ENCODE results near the gene TNFRSF6B. TPM values are rescaled to one million over a fixed set of nuclear protein-coding genes. Genes with fewer than 3 reads are reported as not detected.
"Not testable (repeated sequence)": the region's sequence is repeated elsewhere in the genome, so short reads cannot be mapped to it uniquely, and the experiment has no call there.

Gene TNFRSF6B, protein sequence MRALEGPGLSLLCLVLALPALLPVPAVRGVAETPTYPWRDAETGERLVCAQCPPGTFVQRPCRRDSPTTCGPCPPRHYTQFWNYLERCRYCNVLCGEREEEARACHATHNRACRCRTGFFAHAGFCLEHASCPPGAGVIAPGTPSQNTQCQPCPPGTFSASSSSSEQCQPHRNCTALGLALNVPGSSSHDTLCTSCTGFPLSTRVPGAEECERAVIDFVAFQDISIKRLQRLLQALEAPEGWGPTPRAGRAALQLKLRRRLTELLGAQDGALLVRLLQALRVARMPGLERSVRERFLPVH
- polyA plus RNA-seq (ENCODE audit: insufficient read length in 10 of 10), result 1 to 10 TPM in 4 of 10 donors, under 1 TPM in 6; 0.22 to 3.0 (median 0.87) TPM
- long read RNA-seq, donor 1, result 0 reads
- long read RNA-seq, donor 2, partial matches to known transcripts, result 5 of 11 reads
- long read RNA-seq, donor 2, other reads (novel, unspliced or antisense), result 5 of 11 reads
- long read RNA-seq, donor 3, result 0 reads
- long read RNA-seq, donor 4, result 0 reads
- long read RNA-seq, donor 5, result 0 reads
- long read RNA-seq, donor 6, result 0 reads
- long read RNA-seq, donor 7, result 0 reads
- long read RNA-seq, donor 8, result 0 reads
- long read RNA-seq, donor 9, result 0 reads

DNA sequence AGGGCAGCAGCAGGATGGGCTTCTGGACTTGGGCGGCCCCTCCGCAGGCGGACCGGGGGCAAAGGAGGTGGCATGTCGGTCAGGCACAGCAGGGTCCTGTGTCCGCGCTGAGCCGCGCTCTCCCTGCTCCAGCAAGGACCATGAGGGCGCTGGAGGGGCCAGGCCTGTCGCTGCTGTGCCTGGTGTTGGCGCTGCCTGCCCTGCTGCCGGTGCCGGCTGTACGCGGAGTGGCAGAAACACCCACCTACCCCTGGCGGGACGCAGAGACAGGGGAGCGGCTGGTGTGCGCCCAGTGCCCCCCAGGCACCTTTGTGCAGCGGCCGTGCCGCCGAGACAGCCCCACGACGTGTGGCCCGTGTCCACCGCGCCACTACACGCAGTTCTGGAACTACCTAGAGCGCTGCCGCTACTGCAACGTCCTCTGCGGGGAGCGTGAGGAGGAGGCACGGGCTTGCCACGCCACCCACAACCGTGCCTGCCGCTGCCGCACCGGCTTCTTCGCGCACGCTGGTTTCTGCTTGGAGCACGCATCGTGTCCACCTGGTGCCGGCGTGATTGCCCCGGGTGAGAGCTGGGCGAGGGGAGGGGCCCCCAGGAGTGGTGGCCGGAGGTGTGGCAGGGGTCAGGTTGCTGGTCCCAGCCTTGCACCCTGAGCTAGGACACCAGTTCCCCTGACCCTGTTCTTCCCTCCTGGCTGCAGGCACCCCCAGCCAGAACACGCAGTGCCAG, at the start of gene TNFRSF6B:
TNFRSF6B (plus strand) TSS at position 25 of the 729 bp plus-strand sequence; CDS start at position 141, 116 bp downstream.
- peak in 1 of 3 donors; percentile 43 for DNase-seq

DNA sequence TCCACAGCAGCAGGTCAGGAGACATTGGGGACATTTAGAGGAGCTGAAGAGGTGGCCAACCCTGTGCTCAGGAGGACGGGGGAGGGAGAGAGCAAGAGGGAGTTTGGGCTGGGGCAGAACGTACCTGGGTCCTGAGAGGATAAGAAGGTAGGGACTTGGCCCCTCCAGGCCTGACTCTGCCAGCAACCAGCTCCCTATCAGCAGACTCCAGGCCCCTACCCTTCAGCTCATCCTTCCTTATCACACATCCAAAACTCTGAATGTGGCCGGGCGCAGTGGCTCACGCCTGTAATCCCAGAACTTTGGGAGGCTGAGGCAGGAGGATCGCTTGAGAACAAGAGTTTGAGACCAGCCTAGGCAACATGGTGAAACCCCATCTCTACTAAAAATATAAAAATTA, 48.3 kb upstream of the TNFRSF6B start:
- no peak for DNase-seq

DNA sequence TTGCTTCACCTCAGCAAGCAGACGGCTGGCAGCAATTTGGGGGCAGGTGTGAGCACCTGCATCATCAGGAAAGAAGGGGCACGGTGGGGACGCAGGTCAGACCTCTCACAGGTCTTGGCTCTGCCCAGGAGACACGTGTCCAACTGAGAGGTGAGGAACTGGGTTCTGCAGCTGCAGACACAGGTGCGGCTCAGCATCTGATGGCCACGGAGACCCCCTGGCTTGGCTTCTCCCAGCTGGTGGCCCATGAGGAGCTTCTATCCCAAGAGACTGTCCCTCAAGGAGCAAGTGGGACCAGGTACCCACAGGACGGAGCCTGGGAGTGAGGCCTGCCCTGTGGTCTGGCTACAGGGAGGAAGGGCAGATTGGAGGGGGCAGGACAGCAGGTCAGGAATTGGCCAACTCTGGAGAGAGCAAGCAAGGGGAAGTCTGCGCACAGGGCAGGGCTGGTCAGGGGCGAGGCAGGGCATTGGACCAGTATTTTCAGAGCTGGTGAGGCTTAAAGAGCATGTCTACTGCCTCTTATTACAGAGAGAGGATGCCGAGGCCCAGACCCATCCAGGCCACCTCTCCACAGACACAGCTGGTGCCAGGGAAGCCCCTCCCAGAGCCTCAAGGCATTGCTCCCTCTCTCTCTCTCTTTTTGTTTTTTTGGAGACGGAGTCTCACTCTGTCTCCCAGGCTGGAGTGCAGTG, 47.4 kb upstream of the TNFRSF6B start:
- DNase-seq, result no peak

DNA sequence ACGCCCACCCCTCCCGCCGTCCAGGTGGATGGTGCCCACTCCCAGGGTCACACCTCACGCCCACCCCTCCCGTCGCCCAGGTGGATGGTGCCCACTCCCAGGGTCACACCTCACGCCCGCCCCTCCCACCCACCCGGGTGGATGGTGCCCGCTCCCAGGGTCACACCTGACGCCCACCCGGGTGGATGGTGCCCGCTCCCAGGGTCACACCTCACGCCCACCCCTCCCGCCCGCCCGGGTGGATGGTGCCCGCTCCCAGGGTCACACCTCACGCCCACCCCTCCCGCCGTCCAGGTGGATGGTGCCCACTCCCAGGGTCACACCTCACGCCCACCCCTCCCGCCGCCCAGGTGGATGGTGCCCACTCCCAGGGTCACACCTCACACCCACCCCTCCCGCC, 46.0 kb upstream of the TNFRSF6B start:
- DNase-seq, result not testable (repeated sequence)

DNA sequence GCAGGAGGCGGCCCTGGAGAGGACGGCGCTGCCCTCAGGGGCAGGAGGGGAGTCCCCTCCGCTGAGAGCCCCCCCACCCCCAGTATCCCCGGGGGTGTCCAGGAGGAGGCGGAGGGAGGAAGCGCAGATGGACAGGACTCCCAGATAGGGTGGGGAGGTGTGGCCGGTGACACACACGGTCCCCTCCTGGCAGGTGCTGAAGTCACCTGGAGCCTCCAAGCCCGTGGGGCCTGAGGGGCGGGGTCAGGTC, 44.6 kb upstream of the TNFRSF6B start:
- DNase-seq, result no peak

DNA sequence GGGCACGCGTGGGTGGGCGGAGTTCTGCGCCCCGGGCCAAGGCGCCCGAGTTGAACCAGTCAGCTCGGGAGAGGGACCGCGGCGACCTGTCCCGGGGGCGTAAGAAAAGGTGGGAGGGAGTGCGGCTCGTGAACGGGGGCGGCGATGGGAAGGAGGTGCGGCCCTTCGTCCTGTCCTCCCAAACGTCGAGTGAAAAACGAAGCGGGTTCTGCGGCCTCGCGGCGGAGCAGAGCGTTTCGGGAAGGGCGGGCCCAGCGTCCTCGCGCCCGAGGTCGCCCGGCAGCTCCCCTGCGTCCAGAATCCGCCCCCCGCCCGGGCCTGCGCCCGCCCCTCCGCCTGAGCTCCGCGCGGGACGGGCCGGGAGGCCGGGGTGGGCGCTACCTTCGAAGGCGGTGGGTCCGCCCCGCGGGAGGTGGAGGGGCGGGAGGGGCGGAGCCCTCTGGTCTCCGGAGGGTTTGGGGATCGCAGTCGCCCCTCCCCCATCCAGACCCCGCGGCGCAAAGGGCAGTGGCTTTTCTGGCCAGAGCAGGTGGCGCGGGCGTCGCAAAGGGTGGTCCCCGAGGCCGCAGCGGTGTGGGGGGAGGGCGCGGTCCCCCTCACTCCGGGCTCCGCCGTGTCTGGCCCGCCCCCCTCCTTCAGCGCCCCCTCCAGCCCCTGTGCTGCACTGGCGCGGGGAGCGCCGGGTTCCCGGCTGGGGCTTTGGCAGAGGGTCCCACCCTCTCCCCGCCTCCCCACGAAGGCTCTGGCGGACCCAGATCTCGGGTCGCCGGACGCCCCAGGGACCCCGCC, 44.1 kb upstream of the TNFRSF6B start:
- DNase-seq, result peak in 1 of 3 donors; percentile 61

DNA sequence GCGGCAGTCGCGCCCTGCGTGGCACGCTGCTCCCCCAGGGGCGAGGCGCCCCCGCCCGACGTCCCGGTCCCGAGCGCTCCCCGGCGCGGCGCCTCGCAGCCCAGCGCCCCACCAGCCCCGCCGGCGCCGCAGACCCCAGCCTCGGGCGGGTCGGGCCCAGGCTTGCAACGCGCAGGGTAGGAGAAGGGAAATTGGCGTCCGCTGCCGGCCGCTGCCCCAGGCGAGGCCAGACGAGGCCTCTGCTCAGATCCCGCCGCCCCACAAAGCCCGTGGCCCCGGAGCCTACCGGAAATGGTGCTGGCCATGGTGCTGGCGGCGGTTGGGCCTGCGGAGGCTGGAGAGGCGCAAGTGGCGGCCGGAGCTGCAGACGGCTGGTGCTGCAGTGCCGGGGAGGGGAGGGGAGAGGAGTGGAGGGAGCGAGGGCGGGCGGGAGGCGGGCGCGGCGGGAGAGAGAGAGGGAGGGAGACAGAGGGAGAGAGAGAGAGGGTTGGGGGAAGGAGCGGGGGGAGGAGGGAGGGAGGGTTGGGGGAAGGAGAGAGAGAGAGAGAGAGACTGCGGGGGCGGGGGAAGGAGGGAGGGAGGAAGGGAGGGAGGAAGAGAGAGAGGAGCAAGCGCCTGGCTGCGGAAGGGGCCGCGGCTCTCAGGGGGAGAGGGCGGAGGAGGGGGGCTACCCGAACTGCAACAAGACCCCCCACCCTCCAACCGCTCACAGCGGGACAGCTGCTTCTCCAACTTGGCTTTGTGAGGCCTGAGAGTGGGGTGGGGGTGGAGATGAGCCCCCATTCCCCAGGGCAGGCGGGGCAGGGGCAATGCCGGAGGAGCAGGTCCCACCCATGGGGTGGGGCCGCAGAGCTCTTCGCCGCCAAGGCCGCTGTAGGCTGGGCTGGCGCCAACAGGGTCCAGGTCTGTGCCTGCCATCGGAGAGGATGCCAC, 43.1 kb upstream of the TNFRSF6B start, which contains the start of gene STMN3:
STMN3 (minus strand) TSS at position 384 of the 933 bp plus-strand sequence; CDS start at position 305, 79 bp downstream.
- DNase-seq, result peak; percentile 82 to 95 (median 90)

DNA sequence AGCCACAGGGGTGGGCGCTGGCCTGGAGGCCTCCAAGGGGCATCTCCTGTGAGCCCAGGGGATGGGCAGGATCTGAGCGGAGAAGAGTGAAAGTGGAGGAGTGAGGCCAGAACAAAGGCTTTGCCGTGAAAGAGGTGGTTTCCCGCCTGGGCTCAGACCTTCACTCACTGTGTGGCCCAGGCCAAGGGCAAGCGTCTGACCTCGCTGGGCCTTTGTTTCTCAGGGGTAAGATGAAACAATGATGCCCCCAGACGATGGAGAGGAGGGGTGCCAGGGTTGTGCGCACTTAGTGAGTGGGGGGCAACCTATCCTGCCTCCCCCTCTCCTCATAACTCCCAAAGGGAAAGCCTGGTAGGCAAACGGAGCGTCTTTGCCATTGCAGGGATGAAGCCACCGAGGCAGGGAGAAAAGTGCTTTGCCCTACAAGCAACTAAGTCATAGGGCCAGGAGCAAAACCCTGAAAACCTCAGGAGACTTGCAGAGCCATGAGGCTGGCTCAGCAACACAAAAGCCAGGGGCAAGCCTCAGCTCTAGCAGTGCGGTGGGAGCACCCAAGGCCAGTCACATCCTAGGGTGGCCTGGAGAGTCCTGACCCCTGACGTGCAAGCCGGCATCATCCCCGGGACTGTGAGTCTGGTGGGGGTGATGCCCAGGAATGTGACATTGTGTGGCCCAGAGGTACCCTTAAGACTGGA, 42.3 kb upstream of the TNFRSF6B start:
- no peak for DNase-seq

DNA sequence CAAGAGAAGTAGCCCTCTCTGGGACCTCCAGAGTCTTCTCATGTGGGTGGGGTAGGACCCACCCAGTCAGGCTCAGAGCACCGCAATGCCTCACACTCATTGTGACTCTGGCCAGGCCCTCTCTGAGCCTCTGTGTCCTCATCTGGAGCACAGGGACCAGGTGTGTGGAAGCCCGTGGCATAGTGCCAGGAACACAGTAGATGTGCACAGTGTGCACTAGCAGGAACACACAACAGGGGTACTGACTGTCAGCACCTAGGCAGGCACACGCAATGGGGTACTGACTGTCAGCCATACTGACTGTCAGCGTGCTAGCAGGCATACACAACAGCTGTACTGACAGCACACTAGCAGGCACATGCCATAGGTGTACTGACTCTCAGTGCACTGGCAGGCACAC, 41.2 kb upstream of the TNFRSF6B start:
- no peak for DNase-seq

DNA sequence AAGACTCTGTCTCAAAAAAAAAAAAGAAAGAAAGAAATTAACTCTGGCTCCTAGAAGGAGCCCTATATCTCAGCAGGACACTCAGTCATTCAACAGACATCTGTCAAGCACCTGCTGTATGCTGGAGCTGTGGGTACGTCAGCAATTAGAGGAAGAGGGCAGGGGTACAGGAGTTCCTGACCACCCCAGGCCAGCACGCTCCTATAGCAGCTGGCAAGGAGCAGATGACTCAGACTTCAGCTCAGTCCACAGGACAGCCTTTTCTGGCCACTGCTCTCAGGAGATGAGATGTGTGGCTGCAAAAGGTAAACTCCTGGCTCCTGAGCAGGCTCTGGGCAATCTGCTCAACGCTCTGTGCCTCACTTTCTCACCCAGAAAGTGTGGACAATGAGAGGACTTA, 40.0 kb upstream of the TNFRSF6B start:
- DNase-seq, result no peak

DNA sequence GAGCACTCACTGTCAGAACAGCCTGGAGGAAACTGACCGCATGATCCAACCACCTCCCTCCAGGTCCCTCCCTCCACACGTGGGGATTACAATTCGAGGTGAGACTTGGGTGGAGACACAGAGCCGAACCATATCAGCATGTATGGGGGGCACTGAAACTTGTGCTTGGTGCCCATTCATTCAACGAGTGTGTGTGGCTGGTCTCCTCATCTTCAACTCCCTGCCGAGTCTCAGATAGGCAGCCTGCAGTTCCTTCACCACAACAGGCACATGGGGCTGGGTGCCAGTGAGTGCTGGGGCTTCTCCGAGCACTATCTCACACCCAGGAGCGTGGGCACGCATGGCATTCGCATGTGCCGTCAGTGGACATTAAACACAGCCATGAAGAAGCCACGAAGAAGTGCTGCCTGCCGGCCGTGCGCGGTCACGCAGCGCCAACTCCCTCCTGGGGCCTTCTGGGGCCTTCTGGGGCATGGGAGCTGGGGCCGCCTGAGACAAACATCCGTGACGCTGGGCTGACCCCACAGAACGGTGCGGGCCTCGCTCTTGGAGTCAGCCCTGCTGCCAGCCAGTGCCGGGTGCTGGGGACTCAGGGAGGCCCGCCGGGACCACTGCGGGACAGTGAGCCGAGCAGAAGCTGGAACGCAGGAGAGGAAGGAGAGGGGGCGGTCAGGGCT, 39.1 kb upstream of the TNFRSF6B start:
- no peak for DNase-seq

DNA sequence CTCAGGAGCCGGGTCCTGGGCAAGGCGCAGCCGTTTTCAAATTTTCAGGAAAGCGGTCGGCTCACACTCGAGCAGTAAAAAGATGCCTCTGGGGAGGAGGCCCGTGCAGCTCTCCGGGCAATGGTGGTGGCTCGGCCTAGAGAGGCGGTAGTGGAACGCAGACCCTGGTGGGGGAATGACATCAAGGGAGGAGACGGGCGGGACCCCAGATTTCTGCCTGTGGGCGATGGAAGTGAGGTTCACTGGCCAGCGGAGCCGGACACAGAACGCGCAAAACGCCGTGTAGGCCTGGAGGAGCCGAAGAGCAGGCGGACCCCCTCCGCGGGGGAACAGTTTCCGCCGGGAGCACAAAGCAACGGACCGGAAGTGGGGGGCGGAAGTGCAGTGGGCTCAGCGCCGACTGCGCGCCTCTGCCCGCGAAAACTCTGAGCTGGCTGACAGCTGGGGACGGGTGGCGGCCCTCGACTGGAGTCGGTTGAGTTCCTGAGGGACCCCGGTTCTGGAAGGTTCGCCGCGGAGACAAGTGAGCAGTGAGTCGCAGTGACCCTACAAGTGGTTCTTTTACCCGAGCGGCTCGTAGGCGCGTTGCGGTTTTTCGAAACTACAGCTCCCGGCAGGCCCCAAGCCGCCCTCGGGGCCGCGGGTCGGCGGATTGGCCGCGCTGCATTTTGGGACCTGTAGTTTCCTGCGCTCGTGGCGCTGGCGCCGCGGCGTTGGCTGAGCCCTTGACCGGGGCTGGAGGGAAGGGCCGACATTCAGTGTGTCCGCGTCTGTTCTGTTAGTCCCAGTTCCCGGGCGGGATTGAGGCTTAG, 38.3 kb upstream of the TNFRSF6B start, which contains the start of gene RTEL1:
RTEL1 (plus strand) TSS at position 376 of the 812 bp plus-strand sequence. CDS start 1,091 bp downstream, outside the sequence.
- peak; percentile 90 to 99 (median 96) for DNase-seq

DNA sequence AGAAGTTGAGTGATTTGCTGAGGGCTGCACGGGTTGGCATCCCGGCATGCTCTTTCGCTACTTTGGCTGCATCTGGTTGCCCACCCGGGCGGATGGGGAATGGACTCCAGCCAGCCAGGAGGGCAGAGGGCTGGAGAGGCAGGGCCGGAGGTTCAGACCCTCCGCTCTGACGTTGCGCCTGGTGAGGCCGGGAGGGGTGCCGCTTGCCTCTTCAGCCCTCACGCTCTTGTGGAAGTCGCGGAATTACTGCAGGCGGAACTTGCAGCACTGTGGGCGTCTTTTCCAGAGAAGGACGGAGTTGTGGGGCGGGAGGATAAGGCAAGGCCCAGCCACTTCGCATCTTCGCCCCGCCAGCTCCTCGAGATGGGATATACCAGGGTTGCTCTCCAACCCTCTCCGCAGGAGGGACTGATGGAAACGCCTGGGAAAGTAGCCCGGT, 37.7 kb upstream of the TNFRSF6B start:
- DNase-seq, result no peak

DNA sequence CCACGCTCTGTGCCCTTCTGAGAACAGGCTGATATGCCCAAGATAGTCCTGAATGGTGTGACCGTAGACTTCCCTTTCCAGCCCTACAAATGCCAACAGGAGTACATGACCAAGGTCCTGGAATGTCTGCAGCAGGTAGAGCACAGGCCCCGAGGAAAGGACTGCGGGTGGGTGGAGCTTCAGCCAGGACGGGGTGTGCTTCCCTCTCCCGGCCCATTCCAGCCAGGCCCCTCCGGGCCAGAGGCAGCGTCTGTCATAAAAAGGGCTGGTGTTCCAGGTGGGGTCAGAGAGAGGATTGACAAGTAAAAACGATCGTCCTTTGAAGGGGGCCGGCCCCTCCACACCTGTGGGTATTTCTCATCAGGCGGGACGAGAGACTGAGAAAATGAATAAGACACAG, 37.1 kb upstream of the TNFRSF6B start:
- no peak for DNase-seq

DNA sequence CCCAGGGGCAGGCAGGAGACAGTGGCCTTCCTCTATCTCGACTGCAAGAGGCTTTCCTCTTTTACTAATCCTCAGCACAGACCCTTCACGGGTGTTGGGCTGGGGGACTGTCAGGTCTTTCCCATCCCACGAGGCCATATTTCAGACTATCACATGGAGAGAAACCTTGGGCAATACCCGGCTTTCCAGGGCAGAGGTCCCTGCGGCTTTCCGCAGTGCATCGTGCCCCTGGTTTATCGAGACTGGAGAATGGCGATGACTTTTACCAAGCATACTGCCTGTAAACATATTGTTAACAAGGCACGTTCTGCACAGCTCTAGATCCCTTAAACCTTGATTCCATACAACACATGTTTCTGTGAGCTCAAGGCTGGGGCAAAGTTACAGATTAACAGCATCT, 36.3 kb upstream of the TNFRSF6B start:
- DNase-seq, result not testable (repeated sequence)

DNA sequence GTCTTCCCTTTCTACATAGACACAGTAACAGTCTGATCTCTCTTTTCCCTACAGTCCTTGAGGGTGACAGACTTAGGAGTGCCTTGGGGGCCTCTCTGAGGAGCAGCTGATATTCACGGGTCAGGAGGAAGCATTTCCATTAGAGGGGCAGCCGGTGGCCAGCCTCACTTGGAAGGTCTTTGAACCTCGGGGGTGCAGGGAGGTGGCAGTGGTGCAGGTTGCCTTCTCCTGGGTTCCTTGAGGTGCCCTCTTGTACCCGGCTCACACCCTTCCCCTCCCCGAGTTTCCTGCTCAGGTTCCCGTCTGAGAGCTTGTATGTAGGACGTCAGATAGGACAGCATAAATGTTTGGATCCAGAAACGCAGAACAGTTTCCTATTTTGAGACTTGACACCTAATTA, 35.8 kb upstream of the TNFRSF6B start:
- DNase-seq, result no peak

DNA sequence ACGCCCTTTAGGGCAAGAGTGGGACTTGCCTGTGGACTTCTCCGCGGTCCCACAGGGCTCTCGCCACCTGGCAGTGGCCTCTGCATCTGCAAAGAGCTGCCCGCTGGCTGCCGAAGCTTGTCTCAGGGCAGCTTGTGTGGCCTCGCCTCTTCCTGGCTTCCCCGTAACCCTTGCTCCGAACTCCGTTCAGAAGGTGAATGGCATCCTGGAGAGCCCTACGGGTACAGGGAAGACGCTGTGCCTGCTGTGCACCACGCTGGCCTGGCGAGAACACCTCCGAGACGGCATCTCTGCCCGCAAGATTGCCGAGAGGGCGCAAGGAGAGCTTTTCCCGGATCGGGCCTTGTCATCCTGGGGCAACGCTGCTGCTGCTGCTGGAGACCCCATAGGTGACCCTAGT, 35.3 kb upstream of the TNFRSF6B start:
- DNase-seq, result no peak
